Right lobe of liver (tissue), 4 donors: ENCODE data around the gene HYLS1.

Experiments used
- CTCF ChIP-seq, 4 donors: fragments of 200-600 bp in 3 of 4; fragments of 450-650 bp in 1 of 4; IDR thresholded peaks; one replicate each; pipeline versions ENCODE4 v1.5.1 to v1.8.0; 2016 to 2022; ENCODE audit warnings: antibody characterized with exemption in 4 of 4, mild to moderate bottlenecking in 2 of 4
- POLR2A ChIP-seq: fragments of 450-650 bp; IDR thresholded peaks from one replicate; pipeline ENCODE4 v1.6.1; 2017; ENCODE audit warnings: antibody characterized with exemption, mild to moderate bottlenecking
- donor health status: DM: no; HTN: no; CAD: no.
- donor health status: DM: no; HTN: no; CAD: no.
- donor health status: DM: no; HTN: yes; CAD: no.

- TF ChIP-seq CTCF (IDR thresholded peaks at IDR 0.05), result no peak
- no peak for TF ChIP-seq POLR2A
These were observed 43.6 kb downstream of the HYLS1 start for GRCh38 chr11:125931116-125931515.
